Neutrophil (primary cell): ENCODE measurements around the gene OR2AG1.
"Not testable (repeated sequence)": the region's sequence is repeated elsewhere in the genome, so short reads cannot be mapped to it uniquely, and the experiment has no call there.

Source experiments
- H3K27ac ChIP-seq: fragments of 200-600 bp; sonication (generic); 2 replicates; pipeline ENCODE4 v1.5.1; 2016; ENCODE audit warnings: mild to moderate bottlenecking, moderate library complexity
- H3K27me3 ChIP-seq: fragments of 200-600 bp; sonication (generic); 2 replicates; pipeline ENCODE4 v1.6.0; 2016; ENCODE audit warnings: mild to moderate bottlenecking
- H3K36me3 ChIP-seq: fragments of 200-600 bp; sonication (generic); 2 replicates; pipeline ENCODE4 v1.5.1; 2017
- H3K4me1 ChIP-seq, 2 experiments: fragments of 200-600 bp in 1 of 2; sonication (generic) in 1 of 2; 1 replicate in 1 of 2; 2 replicates in 1 of 2; pipeline versions ENCODE4 v1.5.1 to v1.6.1; 2013 to 2016; ENCODE audit warnings: low read depth in 1 of 2, low read length in 1 of 2, mild to moderate bottlenecking in 1 of 2, moderate library complexity in 1 of 2; ENCODE audit not compliant: control insufficient read depth in 1 of 2, insufficient read depth in 1 of 2
- H3K4me3 ChIP-seq, 2 experiments: fragments of 200-600 bp in 1 of 2; sonication (generic) in 1 of 2; 1 replicate in 1 of 2; 2 replicates in 1 of 2; pipeline ENCODE4 v1.5.1; 2013 to 2016; ENCODE audit warnings: low read depth in 1 of 2, low read length in 1 of 2, mild to moderate bottlenecking in 1 of 2, moderate library complexity in 1 of 2
- H3K9me3 ChIP-seq: fragments of 200-600 bp; sonication (generic); 2 replicates; pipeline ENCODE4 v1.5.1; 2016
- TF ChIP-seq, protein P1 (sequence below): fragments of 200-600 bp; sonication (generic); IDR thresholded peaks from 2 replicates; pipeline ENCODE4 v1.5.1; 2016; ENCODE audit warnings: antibody characterized with exemption

Gene OR2AG1

DNA sequence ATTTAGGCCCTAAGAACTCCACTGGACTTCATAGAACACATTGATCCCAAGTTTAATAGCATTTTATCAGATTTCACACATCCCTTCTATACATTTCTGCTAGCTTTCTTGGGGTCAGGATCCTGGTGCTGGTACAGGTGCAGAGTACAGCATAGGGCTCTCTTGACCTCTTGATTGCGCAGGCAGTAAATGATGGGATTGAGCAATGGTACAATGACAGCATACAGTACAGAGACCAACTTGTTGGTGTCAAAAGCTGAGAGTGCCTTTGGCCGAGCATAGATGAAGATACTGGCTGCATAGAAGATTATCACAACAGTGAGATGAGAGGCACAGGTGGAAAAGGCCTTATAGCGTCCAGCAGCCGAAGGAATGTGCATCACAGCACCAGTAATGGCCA lies 11.8 kb downstream of the OR2AG1 start:
- Histone ChIP-seq H3K27ac (no peak overlapping the region), H3K36me3 (no peaks in the 10 kb centered on the region), H3K9me3 (no peaks in the 10 kb centered on the region), H3K27me3 (no peaks in the 10 kb centered on the region), H3K4me1 (no peaks in the 10 kb centered on the region), H3K4me3 (no peak overlapping the region)
- TF ChIP-seq, protein P1, sequence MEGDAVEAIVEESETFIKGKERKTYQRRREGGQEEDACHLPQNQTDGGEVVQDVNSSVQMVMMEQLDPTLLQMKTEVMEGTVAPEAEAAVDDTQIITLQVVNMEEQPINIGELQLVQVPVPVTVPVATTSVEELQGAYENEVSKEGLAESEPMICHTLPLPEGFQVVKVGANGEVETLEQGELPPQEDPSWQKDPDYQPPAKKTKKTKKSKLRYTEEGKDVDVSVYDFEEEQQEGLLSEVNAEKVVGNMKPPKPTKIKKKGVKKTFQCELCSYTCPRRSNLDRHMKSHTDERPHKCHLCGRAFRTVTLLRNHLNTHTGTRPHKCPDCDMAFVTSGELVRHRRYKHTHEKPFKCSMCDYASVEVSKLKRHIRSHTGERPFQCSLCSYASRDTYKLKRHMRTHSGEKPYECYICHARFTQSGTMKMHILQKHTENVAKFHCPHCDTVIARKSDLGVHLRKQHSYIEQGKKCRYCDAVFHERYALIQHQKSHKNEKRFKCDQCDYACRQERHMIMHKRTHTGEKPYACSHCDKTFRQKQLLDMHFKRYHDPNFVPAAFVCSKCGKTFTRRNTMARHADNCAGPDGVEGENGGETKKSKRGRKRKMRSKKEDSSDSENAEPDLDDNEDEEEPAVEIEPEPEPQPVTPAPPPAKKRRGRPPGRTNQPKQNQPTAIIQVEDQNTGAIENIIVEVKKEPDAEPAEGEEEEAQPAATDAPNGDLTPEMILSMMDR: no peak

DNA sequence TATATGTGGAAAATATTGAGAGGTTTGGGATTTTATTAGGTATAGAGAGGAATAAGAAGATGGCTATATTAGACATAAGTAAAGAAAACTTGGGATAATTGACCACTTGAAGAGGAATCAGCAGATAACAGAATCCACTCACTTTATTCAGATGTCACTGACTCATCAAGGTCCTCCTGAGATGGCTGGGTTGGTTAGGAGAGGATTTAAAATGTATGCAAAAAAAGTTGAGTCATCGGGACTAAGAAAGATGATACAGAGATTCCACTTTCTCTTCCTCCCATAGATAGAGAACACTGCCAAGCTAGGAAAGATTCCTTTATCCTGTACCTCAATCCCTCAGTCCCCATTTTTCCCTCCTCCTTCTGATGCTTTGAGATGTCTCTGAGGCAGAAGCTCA lies 16.6 kb downstream of the OR2AG1 start, which contains the start of gene OR6A2:
TSS of gene OR6A2 (minus strand) at position 288 of the 400 bp plus-strand sequence. CDS start 3,981 bp downstream, outside the sequence.
- H3K4me1 ChIP-seq: no peaks in the 10 kb centered on the region
- no peaks in the 10 kb centered on the region for H3K9me3 ChIP-seq
- TF ChIP-seq, protein P1: no peak
- H3K27ac ChIP-seq: no peak within 1 kb of the TSS
- H3K36me3 ChIP-seq: no peaks in the 10 kb centered on the region
- H3K27me3 ChIP-seq: no peaks in the 10 kb centered on the region
- no peak within 1 kb of the TSS for H3K4me3 ChIP-seq

DNA sequence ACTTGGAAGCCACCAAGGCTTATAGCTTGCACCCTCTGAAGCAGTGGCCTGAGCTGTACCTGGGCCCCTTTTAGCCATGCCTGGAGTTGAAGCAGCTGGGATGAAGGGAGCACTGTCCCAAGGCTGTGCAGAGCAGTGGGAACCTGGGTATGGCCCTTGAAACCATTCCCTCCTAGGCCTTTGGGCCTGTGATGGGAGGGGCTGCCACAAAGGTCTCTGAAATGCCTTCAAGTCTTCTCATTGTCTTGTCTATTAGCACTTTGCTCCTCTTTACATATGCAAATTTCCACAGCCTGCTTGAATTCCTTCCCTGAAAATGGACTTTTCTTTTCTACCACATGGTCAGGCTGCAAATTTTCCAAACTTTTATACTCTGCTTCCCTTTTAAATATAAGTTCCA lies 18.3 kb downstream of the OR2AG1 start:
- H3K27me3 ChIP-seq, H3K4me3 ChIP-seq: not testable (repeated sequence)

DNA sequence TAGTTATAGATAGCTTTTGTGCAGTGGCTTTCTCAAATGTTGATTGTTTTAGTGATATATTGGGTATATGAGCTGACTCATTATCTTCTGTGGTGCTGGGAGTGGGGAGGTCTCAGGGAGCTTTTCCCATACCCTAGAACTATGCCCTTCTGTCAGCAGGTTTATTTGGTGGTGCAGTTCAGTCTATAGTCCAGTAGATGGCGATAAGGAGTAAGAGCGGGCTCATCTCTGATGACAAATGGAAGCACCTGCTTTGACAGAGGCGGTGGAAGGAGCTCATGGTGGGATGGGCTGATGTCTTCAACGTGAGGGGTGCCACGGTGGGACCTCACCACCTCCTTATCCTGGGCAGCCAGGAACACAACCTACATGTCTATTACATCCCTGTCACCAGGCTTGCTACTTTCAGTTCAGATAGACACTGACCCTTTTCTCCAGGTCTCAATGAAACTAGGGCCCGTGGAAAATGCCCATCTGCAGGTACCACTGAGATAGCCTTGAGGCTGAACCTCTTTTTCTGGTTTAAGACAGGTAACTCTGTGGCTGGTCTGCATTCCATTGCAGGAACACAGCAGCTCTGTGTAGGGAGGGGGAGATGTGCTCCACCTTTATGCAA lies 29.7 kb downstream of the OR2AG1 start:
- Histone ChIP-seq H3K9me3 (no peaks in the 10 kb centered on the region), H3K4me3 (no peak overlapping the region), H3K27ac (no peak overlapping the region), H3K4me1 (no peaks in the 10 kb centered on the region), H3K27me3 (no peaks in the 10 kb centered on the region), H3K36me3 (no peaks in the 10 kb centered on the region)
- TF ChIP-seq, protein P1: peak; percentile 79

More for the DNA sequence above, 18.3 kb downstream of the OR2AG1 start:
- H3K27ac ChIP-seq, H3K9me3 ChIP-seq, H3K4me1 ChIP-seq, H3K36me3 ChIP-seq: not testable (repeated sequence)

DNA sequence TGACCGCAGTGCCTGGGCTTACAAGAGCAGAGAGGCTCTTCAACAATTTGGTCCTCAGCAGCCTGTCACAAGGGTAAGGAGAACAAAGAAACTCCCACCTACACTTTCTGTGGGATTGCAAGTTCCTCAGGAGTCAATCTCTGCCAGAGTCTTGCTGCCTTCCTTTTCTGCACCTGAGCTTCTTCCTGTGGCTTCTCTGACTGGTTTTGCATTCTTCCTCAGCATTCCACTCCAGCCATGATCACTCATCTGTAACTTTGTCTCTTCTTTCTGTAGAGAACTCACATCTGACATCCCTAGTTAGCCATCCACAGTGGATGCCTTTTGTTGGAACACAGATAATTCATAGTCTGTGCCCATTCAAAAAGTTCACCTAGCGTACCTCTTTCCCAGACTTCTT lies 30.8 kb downstream of the OR2AG1 start:
- TF ChIP-seq, protein P1: no peak
- H3K36me3 ChIP-seq: no peaks in the 10 kb centered on the region

DNA sequence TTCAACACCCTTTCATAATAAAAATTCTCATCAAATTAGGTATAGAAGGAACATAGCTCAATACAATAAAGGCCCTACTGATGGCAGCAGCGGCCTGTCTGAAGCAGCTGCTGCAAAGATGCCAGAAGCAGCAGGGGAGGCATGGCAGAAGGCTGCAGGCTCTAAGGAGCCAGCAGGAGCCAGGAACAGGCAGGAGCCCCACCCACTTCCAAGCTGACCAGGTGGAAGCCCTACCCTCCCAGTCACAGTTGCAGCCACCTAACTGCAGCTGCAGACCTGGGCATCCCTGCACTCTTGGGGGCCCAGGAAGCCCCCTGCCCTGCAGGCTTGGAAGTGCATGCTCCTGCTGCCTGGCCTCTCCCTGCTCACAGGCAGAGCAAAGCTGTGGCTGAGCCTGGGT lies 34.9 kb downstream of the OR2AG1 start:
- no peak overlapping the region for H3K27ac ChIP-seq
- H3K9me3 ChIP-seq: no peaks in the 10 kb centered on the region
- H3K27me3 ChIP-seq: peaks cover 3% of the 10 kb centered on the region
- no peaks in the 10 kb centered on the region for H3K36me3 ChIP-seq
- no peak overlapping the region for H3K4me3 ChIP-seq
- no peaks in the 10 kb centered on the region for H3K4me1 ChIP-seq
- TF ChIP-seq, protein P1: no peak

More for the DNA sequence above, 30.8 kb downstream of the OR2AG1 start:
- no peaks in the 10 kb centered on the region for H3K9me3 ChIP-seq
- H3K4me1 ChIP-seq: no peaks in the 10 kb centered on the region
- H3K4me3 ChIP-seq: no peak overlapping the region
- H3K27me3 ChIP-seq: no peaks in the 10 kb centered on the region
- H3K27ac ChIP-seq: no peak overlapping the region
